ENCODE results near the gene ARHGAP42. TPM values are rescaled to one million over a fixed set of nuclear protein-coding genes. Genes with fewer than 3 reads are reported as not detected.

ARHGAP42 gene
- total RNA-seq, 1 donor from 2014 or later, result 19.1 TPM

GRCh38 chr11:100640071-100640470 is 47.0 kb upstream of the ARHGAP42 start:
- H3K27me3 Mint-ChIP-seq (ENCODE audit: unreplicated experiment), result no peaks in the 10 kb centered on the region
- H3K4me3 Mint-ChIP-seq (ENCODE audit: unreplicated experiment), result no peak overlapping the region
- TF ChIP-seq CTCF (IDR thresholded peaks at IDR 0.05; ENCODE audit: unreplicated experiment), result no peak
- DNase-seq (ENCODE audit: low spot score), result no peak
- peaks cover 8% of the 10 kb centered on the region for H3K4me1 Mint-ChIP-seq (ENCODE audit: unreplicated experiment)
- peak overlapping the region; percentile 3 for H3K27ac Mint-ChIP-seq (ENCODE audit: unreplicated experiment)
- no peaks in the 10 kb centered on the region for H3K36me3 Mint-ChIP-seq (ENCODE audit: low read depth, unreplicated experiment)
- H3K9me3 Mint-ChIP-seq (ENCODE audit: unreplicated experiment), result no peaks in the 10 kb centered on the region

- Mint-ChIP-seq H3K4me3 (ENCODE audit: unreplicated experiment) (no peak overlapping the region), H3K27ac (ENCODE audit: unreplicated experiment) (no peak overlapping the region), H3K36me3 (ENCODE audit: low read depth, unreplicated experiment) (no peaks in the 10 kb centered on the region), H3K9me3 (ENCODE audit: unreplicated experiment) (no peaks in the 10 kb centered on the region), H3K4me1 (ENCODE audit: unreplicated experiment) (peaks cover 8% of the 10 kb centered on the region), H3K27me3 (ENCODE audit: unreplicated experiment) (no peaks in the 10 kb centered on the region)
- TF ChIP-seq CTCF (IDR thresholded peaks at IDR 0.05; ENCODE audit: unreplicated experiment), result no peak
- DNase-seq (ENCODE audit: low spot score), result no peak
Observed at GRCh38 chr11:100640646-100641045, 46.4 kb upstream of the ARHGAP42 start.

GRCh38 chr11:100641456-100641855 is 45.6 kb upstream of the ARHGAP42 start:
- DNase-seq (ENCODE audit: low spot score), result no peak
- no peak for TF ChIP-seq CTCF (IDR thresholded peaks at IDR 0.05; ENCODE audit: unreplicated experiment)
- H3K27ac Mint-ChIP-seq (ENCODE audit: unreplicated experiment), result no peak overlapping the region
- no peaks in the 10 kb centered on the region for H3K36me3 Mint-ChIP-seq (ENCODE audit: low read depth, unreplicated experiment)
- no peak overlapping the region for H3K4me3 Mint-ChIP-seq (ENCODE audit: unreplicated experiment)
- no peaks in the 10 kb centered on the region for H3K27me3 Mint-ChIP-seq (ENCODE audit: unreplicated experiment)
- H3K9me3 Mint-ChIP-seq (ENCODE audit: unreplicated experiment), result no peaks in the 10 kb centered on the region
- H3K4me1 Mint-ChIP-seq (ENCODE audit: unreplicated experiment), result peaks cover 8% of the 10 kb centered on the region

GRCh38 chr11:100646545-100646944 is 40.5 kb upstream of the ARHGAP42 start:
- no peak for DNase-seq (ENCODE audit: low spot score)
- Mint-ChIP-seq H3K36me3 (ENCODE audit: low read depth, unreplicated experiment) (no peaks in the 10 kb centered on the region), H3K4me1 (ENCODE audit: unreplicated experiment) (no peaks in the 10 kb centered on the region), H3K9me3 (ENCODE audit: unreplicated experiment) (peaks cover 3% of the 10 kb centered on the region), H3K4me3 (ENCODE audit: unreplicated experiment) (no peak overlapping the region), H3K27ac (ENCODE audit: unreplicated experiment) (no peak overlapping the region), H3K27me3 (ENCODE audit: unreplicated experiment) (peaks cover 2% of the 10 kb centered on the region)
- TF ChIP-seq CTCF (IDR thresholded peaks at IDR 0.05; ENCODE audit: unreplicated experiment), result no peak

GRCh38 chr11:100647861-100648260 is 39.2 kb upstream of the ARHGAP42 start:
- no peak for TF ChIP-seq CTCF (IDR thresholded peaks at IDR 0.05; ENCODE audit: unreplicated experiment)
- no peak for DNase-seq (ENCODE audit: low spot score)
- Mint-ChIP-seq H3K9me3 (ENCODE audit: unreplicated experiment) (peaks cover 3% of the 10 kb centered on the region), H3K27ac (ENCODE audit: unreplicated experiment) (no peak overlapping the region), H3K4me1 (ENCODE audit: unreplicated experiment) (no peaks in the 10 kb centered on the region), H3K36me3 (ENCODE audit: low read depth, unreplicated experiment) (no peaks in the 10 kb centered on the region), H3K4me3 (ENCODE audit: unreplicated experiment) (no peak overlapping the region), H3K27me3 (ENCODE audit: unreplicated experiment) (peaks cover 2% of the 10 kb centered on the region)

Data from endothelial cell (in vitro differentiated cells).